OCI-LY3 (cell line): ENCODE data around the gene SVIL.

Source experiments
- H2AFZ ChIP-seq: fragments of 200-600, 300-600 bp; shearing (Covaris generic); 2 replicates; pipeline ENCODE4 v1.6.0; 2014; ENCODE audit warnings: antibody characterized with exemption, low read depth, low read length
- H3K27ac ChIP-seq: fragments of 200-600, 300-600 bp; sonication (generic); 2 replicates; pipeline ENCODE4 v1.5.1; 2014; ENCODE audit warnings: mild to moderate bottlenecking, low read length, moderate library complexity, mixed read lengths
- H3K27me3 ChIP-seq: fragments of 200-600, 300-600 bp; sonication (generic); 2 replicates; pipeline ENCODE4 v1.6.1; 2014; ENCODE audit warnings: low read depth, low read length, mixed read lengths
- H3K36me3 ChIP-seq: fragments of 200-600, 300-600 bp; sonication (generic); replicated peaks from 2 replicates; pipeline ENCODE3; 2014; ENCODE audit warnings: low read depth, low read length, mixed read lengths
- H3K4me1 ChIP-seq: fragments of 300-600, 200-600 bp; sonication (generic); 2 replicates; pipeline ENCODE4 v1.6.1; 2014; ENCODE audit warnings: low read length, mixed read lengths
- H3K4me2 ChIP-seq: fragments of 200-600, 300-600 bp; sonication (generic); 2 replicates; pipeline ENCODE4 v1.6.1; 2014; ENCODE audit warnings: low read length, mixed read lengths
- H3K4me3 ChIP-seq: fragments of 300-600, 200-600 bp; sonication (generic); 2 replicates; pipeline ENCODE4 v1.5.1; 2014; ENCODE audit warnings: antibody characterized with exemption, mild to moderate bottlenecking, low read length, moderate library complexity
- H3K79me2 ChIP-seq: fragments of 300-600, 200-600 bp; shearing (Covaris generic); 2 replicates; pipeline ENCODE4 v1.6.1; 2014; ENCODE audit warnings: mild to moderate bottlenecking, low read length, mixed read lengths
- H3K9ac ChIP-seq: fragments of 300-600, 200-600 bp; shearing (Covaris generic); 2 replicates; pipeline ENCODE4 v1.6.0; 2014; ENCODE audit warnings: mild to moderate bottlenecking, low read length, moderate library complexity
- H3K9me3 ChIP-seq: fragments of 200-600, 300-600 bp; shearing (Covaris generic); 2 replicates; pipeline ENCODE4 v1.6.1; 2014; ENCODE audit warnings: low read length, mixed read lengths; ENCODE audit not compliant: insufficient read depth
- H4K20me1 ChIP-seq: fragments of 200-600, 300-600 bp; sonication (generic); 2 replicates; pipeline ENCODE4 v1.6.1; 2016; ENCODE audit warnings: low read length, mixed read lengths; ENCODE audit not compliant: insufficient read depth
- EZH2phosphoT487 ChIP-seq: fragments of 200-600 bp; shearing (Covaris generic); IDR thresholded peaks from 2 replicates; pipeline ENCODE4 v1.6.1; 2018; ENCODE audit warnings: antibody characterized with exemption, mixed run types, low read depth
- TF ChIP-seq, protein P1 (sequence below): fragments of 200-600, 300-600 bp; sonication (generic); IDR thresholded peaks from 2 replicates; pipeline ENCODE4 v1.5.1; 2014; ENCODE audit warnings: antibody characterized with exemption, low read length, low read depth

Gene SVIL

DNA sequence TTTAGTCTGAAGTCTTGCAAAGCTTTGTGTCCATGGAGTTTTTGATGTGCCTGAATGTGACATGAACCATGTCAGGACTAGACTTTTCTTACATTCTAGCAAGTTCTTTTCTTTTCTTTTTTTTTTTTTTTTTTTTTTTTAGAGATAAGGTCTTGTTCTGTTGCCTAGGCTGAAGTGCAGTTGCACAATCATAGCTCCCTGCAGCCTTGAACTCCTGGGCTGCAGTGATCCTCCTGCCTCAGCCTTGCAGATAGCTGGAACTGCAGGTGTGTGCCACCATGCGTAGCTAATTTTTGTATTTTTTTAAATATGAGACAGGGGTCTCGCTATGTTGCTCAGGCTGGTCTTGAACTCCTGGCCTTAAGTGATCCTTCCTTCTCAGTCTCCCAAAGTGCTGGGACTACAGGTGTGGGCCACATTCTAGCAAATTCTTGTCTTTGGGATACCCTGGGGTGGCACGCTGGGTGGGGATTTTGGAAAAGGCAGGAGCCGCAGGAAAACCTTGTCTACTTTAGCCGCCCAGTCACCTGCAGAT lies 152.8 kb downstream of the SVIL start:
- no peaks in the 10 kb centered on the region for H3K4me1 ChIP-seq
- no peak overlapping the region for H3K4me3 ChIP-seq
- TF ChIP-seq, protein P1, sequence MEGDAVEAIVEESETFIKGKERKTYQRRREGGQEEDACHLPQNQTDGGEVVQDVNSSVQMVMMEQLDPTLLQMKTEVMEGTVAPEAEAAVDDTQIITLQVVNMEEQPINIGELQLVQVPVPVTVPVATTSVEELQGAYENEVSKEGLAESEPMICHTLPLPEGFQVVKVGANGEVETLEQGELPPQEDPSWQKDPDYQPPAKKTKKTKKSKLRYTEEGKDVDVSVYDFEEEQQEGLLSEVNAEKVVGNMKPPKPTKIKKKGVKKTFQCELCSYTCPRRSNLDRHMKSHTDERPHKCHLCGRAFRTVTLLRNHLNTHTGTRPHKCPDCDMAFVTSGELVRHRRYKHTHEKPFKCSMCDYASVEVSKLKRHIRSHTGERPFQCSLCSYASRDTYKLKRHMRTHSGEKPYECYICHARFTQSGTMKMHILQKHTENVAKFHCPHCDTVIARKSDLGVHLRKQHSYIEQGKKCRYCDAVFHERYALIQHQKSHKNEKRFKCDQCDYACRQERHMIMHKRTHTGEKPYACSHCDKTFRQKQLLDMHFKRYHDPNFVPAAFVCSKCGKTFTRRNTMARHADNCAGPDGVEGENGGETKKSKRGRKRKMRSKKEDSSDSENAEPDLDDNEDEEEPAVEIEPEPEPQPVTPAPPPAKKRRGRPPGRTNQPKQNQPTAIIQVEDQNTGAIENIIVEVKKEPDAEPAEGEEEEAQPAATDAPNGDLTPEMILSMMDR = no peak
- TF ChIP-seq EZH2phosphoT487 = no peak
- H3K4me2 ChIP-seq = no peak overlapping the region
- no peaks in the 10 kb centered on the region for H3K79me2 ChIP-seq
- no peaks in the 10 kb centered on the region for H4K20me1 ChIP-seq
- no peaks in the 10 kb centered on the region for H3K9me3 ChIP-seq
- H3K27me3 ChIP-seq = no peaks in the 10 kb centered on the region
- no peak overlapping the region for H2AFZ ChIP-seq
- no peak overlapping the region for H3K9ac ChIP-seq
- no peak overlapping the region for H3K27ac ChIP-seq
- no peaks in the 10 kb centered on the region for H3K36me3 ChIP-seq

DNA sequence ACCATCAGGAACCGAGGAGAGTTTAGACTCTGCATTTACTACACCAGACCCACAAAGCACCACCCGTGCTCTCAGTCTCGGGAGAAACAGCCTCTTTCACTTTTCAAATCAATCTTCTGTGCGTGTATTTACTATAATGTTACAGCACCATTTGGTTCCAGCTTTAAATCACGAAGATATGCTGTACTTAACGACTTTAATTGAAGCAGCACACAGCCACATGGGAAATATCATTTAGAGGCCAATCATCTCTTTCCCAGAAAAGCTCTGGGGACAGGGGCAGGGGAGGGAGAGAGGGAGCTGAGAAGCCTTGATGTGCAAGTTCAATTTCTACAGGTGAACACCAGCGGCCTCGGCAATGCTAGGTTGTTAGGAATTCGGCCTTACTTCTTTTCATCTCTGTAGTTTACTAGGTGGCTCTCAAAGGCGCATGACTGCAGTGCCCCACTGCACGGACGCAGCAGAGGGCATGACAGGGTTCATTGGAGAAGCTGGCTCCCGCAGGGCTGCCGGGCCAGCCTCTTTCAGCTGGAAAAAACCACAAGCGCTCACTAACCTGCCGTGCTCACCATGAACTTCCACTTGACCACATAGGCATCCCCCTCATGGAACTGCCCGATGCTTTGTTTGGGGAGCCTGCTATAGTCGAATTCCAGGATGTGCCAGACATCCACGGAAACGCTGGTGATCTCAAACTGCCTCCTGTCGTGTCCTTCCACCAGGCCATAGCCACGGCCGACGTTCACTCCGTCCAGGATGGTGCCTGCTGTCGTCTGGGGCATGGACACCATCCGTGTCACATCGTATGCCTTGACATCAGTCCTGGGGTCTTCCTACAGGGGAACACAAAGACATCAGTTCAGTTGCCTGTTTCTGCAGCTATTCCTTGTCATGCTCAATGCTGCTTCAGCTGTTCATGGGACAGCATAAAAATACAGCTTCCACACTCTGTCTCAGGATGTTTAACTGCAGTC lies 154.5 kb downstream of the SVIL start:
- H3K9me3 ChIP-seq = no peaks in the 10 kb centered on the region
- H3K27ac ChIP-seq = no peak overlapping the region
- H3K79me2 ChIP-seq = no peaks in the 10 kb centered on the region
- H3K36me3 ChIP-seq = no peaks in the 10 kb centered on the region
- H2AFZ ChIP-seq = no peak overlapping the region
- H3K4me3 ChIP-seq = no peak overlapping the region
- no peaks in the 10 kb centered on the region for H3K27me3 ChIP-seq
- TF ChIP-seq, protein P1 = no peak
- TF ChIP-seq EZH2phosphoT487 = no peak
- H3K4me2 ChIP-seq = no peak overlapping the region
- no peaks in the 10 kb centered on the region for H3K4me1 ChIP-seq
- no peak overlapping the region for H3K9ac ChIP-seq
- no peaks in the 10 kb centered on the region for H4K20me1 ChIP-seq

DNA sequence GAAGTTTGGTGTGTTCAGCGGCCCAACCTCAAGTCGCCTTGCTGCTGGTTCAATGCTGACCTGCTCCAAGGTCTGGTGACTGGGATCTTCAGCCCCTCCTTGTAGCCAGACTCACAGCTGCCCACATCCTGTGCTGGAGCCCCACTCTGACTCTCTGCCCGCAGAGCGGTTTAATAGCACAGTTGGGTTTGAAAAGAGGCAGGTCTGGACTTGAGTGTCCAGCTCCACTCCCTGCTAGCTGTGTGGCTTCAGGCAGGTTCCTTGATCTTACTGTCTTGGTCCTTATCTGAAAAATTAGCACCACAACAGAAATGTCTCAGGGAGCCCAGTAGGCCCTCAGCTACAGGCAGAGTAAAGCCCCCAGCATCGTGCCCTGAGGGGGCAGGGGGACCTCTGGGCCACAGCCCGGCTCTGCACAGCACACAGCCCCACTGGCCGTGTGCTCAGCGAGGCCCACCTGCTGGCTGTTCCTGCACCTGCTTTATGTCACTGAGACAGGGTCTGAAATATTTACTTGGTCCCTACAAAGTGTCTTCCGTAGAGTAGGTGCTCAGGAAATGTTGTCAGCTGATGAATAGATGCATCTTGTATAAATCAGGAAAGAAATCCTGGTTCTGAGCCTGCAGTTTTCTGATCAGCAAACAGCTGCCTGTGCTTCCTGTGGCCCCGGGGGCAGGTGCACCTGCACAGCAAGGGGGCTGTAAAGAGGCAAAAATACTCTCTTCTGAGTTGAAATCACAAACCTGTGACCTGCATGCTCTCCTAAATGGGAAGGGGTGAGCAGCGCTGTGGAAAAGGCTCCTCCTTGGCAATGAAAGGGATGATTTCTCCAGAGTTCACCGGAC lies 155.5 kb downstream of the SVIL start:
- TF ChIP-seq EZH2phosphoT487 = no peak
- TF ChIP-seq, protein P1 = no peak
- no peaks in the 10 kb centered on the region for H3K79me2 ChIP-seq
- no peaks in the 10 kb centered on the region for H3K9me3 ChIP-seq
- H2AFZ ChIP-seq = no peak overlapping the region
- H3K4me1 ChIP-seq = no peaks in the 10 kb centered on the region
- no peak overlapping the region for H3K9ac ChIP-seq
- H3K4me2 ChIP-seq = no peak overlapping the region
- H3K27ac ChIP-seq = no peak overlapping the region
- no peaks in the 10 kb centered on the region for H4K20me1 ChIP-seq
- H3K4me3 ChIP-seq = no peak overlapping the region
- H3K27me3 ChIP-seq = no peaks in the 10 kb centered on the region
- no peaks in the 10 kb centered on the region for H3K36me3 ChIP-seq
